Suprapubic skin (tissue), 4 donors: ENCODE data around the gene USP53. TPM values are rescaled to one million over a fixed set of nuclear protein-coding genes. Genes with fewer than 3 reads are reported as not detected.

Experiments used
- DNase-seq, 2 donors: peaks; one replicate each; pipeline ENCODE4 v3.0.0-alpha.2; 2019; ENCODE audit warnings: low spot score in 2 of 2
- H3K27ac ChIP-seq: fragments of 200-600 bp; sonication (generic); one replicate; pipeline ENCODE4 v1.5.1; 2019
- H3K27me3 ChIP-seq: fragments of 200-600 bp; sonication (generic); one replicate; pipeline ENCODE4 v1.5.1; 2019
- H3K36me3 ChIP-seq: fragments of 200-600 bp; sonication (generic); one replicate; pipeline ENCODE4 v1.5.1; 2019
- H3K4me1 ChIP-seq: fragments of 200-600 bp; sonication (generic); one replicate; pipeline ENCODE4 v1.5.1; 2019
- H3K4me3 ChIP-seq: fragments of 200-600 bp; sonication (generic); one replicate; pipeline ENCODE4 v1.5.1; 2019; ENCODE audit warnings: mild to moderate bottlenecking
- H3K9me3 ChIP-seq: fragments of 200-600 bp; sonication (generic); one replicate; pipeline ENCODE4 v1.5.1; 2019
- CTCF ChIP-seq, 2 donors: fragments of 200-600 bp in 1 of 2; fragments of 450-650 bp in 1 of 2; sonication (generic) in 1 of 2; IDR thresholded peaks; one replicate each; pipeline ENCODE4 v1.5.1; 2016 to 2019; ENCODE audit warnings: antibody characterized with exemption in 2 of 2, mild to moderate bottlenecking in 1 of 2, moderate library complexity in 1 of 2
- EP300 ChIP-seq: sonication (generic); formaldehyde crosslinking; IDR thresholded peaks from one replicate; pipeline ENCODE4 v1.6.1; 2017; ENCODE audit warnings: antibody characterized with exemption
- POLR2A ChIP-seq, 2 donors: fragments of 450-650 bp; IDR thresholded peaks; one replicate each; pipeline ENCODE4 v1.6.1; 2017; ENCODE audit warnings: antibody characterized with exemption in 2 of 2, mild to moderate bottlenecking in 2 of 2, moderate library complexity in 2 of 2
- POLR2AphosphoS5 ChIP-seq, 3 donors: sonication (generic); formaldehyde crosslinking; IDR thresholded peaks; one replicate each; pipeline ENCODE4 v1.6.1; 2017; ENCODE audit warnings: antibody characterized with exemption in 3 of 3
- WGBS: methylation state at CpG from one replicate; pipeline ENCODE4 v1.1.5; 2018; 5-methylcytosine and 5-hydroxymethylcytosine counted together
- total RNA-seq, 4 donors: library from RNA; depleted of rRNA; stranded (reverse); fragments of >200 nt; gene quantifications; one replicate each; pipeline ENCODE4 v1.1.0, GENCODE V29; 2016

The USP53 gene
- total RNA-seq, 4 donors from 2014 or later, result 21.1 to 57.3 (median 37.8) TPM

- Histone ChIP-seq H3K27ac (no peak overlapping the region), H3K36me3 (peaks cover 6% of the 10 kb centered on the region), H3K4me3 (no peak overlapping the region), H3K4me1 (peaks cover 33% of the 10 kb centered on the region), H3K27me3 (no peaks in the 10 kb centered on the region), H3K9me3 (no peaks in the 10 kb centered on the region)
- WGBS, result 65% methylated on average over 5 of the region's 5 CpGs
- no peak for DNase-seq
- TF ChIP-seq CTCF (IDR thresholded peaks at IDR 0.05) (no peak), POLR2A (IDR thresholded peaks at IDR 0.05) (no peak), EP300 (no peak), POLR2AphosphoS5 (IDR thresholded peaks at IDR 0.05) (no peak)
Observed at GRCh38 chr4:119302073-119302832, 89.7 kb downstream of the USP53 start.

DNA sequence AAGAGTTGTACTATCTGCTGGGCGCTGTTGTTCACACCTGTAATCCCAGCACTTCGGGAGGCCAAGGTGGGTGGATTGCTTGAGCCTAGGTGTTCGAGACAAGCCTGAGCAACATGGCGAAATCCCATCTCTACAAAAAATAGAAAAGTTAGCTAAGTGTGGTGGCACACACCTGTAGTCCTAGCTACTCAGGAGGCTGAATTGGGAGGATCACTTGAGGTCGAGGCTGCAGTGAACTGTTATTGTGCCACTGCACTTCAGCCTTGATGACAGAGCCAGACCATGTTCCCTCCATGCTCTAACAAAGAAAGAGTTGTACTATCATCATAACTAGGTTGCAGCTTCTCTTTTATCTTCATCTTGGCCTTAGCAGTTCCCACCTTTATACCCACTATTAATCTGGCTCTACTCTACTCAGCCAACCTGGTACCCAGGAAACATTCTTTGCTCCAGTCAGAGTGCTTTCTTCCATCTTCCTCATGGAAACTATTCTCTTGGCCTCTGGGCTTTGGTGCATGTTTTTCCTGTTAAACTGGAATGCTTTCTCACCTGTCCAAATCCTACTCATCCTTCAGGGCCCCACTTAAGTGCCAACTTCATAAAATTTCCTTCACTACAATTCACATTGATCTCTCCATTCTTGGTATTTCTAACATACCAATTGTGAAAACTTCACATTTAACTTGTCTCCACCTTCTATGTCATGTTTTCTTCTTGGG lies 91.2 kb downstream of the USP53 start:
- no peak for DNase-seq
- WGBS, result 96% methylated on average over 5 of the region's 5 CpGs
- H3K4me3 ChIP-seq, result no peak overlapping the region
- no peak overlapping the region for H3K27ac ChIP-seq
- no peaks in the 10 kb centered on the region for H3K9me3 ChIP-seq
- H3K4me1 ChIP-seq, result peaks cover 22% of the 10 kb centered on the region
- H3K36me3 ChIP-seq, result no peaks in the 10 kb centered on the region
- TF ChIP-seq POLR2A (IDR thresholded peaks at IDR 0.05) (no peak), EP300 (no peak), CTCF (IDR thresholded peaks at IDR 0.05) (no peak), POLR2AphosphoS5 (IDR thresholded peaks at IDR 0.05) (no peak)
- H3K27me3 ChIP-seq, result no peaks in the 10 kb centered on the region

DNA sequence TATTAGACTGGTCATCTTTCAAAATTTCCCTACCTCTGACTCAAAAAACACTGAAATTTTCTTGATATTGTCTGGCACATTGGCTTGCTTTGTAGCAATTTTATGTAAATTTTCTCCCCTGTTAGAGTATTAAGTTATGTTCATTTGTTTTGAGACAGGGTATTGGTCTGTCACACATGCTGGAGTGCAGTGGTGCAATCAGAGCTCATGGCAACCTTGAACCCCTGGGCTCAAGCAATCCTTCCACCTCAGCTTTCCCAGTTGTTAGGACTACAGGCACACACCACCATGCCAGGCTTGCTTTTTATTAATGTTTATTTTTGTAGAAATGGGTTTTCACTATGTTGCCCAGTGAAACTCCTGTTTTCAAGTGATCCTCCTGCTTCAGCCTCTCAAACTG lies 91.9 kb downstream of the USP53 start:
- H3K27ac ChIP-seq, result no peak overlapping the region
- peaks cover 15% of the 10 kb centered on the region for H3K4me1 ChIP-seq
- TF ChIP-seq POLR2AphosphoS5 (IDR thresholded peaks at IDR 0.05) (no peak), POLR2A (IDR thresholded peaks at IDR 0.05) (no peak), EP300 (no peak), CTCF (IDR thresholded peaks at IDR 0.05) (no peak)
- no peak overlapping the region for H3K4me3 ChIP-seq
- H3K27me3 ChIP-seq, result no peaks in the 10 kb centered on the region
- H3K36me3 ChIP-seq, result no peaks in the 10 kb centered on the region
- H3K9me3 ChIP-seq, result no peaks in the 10 kb centered on the region
- no peak for DNase-seq

GRCh38 chr4:119307606-119308005 lies 95.1 kb downstream of the USP53 start:
- Histone ChIP-seq H3K27ac (no peak overlapping the region), H3K27me3 (no peaks in the 10 kb centered on the region), H3K4me1 (no peaks in the 10 kb centered on the region), H3K4me3 (no peak overlapping the region), H3K9me3 (no peaks in the 10 kb centered on the region), H3K36me3 (no peaks in the 10 kb centered on the region)
- TF ChIP-seq POLR2AphosphoS5 (IDR thresholded peaks at IDR 0.05), result no peak
- TF ChIP-seq POLR2A (IDR thresholded peaks at IDR 0.05), result no peak
- TF ChIP-seq EP300, result no peak
- no peak for TF ChIP-seq CTCF (IDR thresholded peaks at IDR 0.05)
- no peak for DNase-seq

GRCh38 chr4:119310826-119311225 lies 98.3 kb downstream of the USP53 start:
- Histone ChIP-seq H3K36me3 (no peaks in the 10 kb centered on the region), H3K27me3 (no peaks in the 10 kb centered on the region), H3K9me3 (no peaks in the 10 kb centered on the region), H3K27ac (no peak overlapping the region), H3K4me1 (no peaks in the 10 kb centered on the region), H3K4me3 (no peak overlapping the region)
- no peak for DNase-seq
- TF ChIP-seq POLR2AphosphoS5 (IDR thresholded peaks at IDR 0.05) (no peak), CTCF (IDR thresholded peaks at IDR 0.05) (no peak)
- 63% methylated on average over 1 of the region's 1 CpG for WGBS
